SJSA1 (cell line): ENCODE results near the gene POR. TPM values are rescaled to one million over a fixed set of nuclear protein-coding genes. Genes with fewer than 3 reads are reported as not detected.

Experiments
- DNase-seq, 2 experiments: peaks; one replicate each; pipeline ENCODE4 v3.0.0-alpha.2; 2015 to 2020; ENCODE audit warnings: low spot score in 2 of 2, low read depth in 1 of 2
- H3K27ac ChIP-seq: fragments of 250-450 bp; sonication (Bioruptor Pico); 2 replicates; pipeline ENCODE4 v1.5.1; 2020; ENCODE audit warnings: mild to moderate bottlenecking, moderate library complexity
- H3K27me3 ChIP-seq: fragments of 250-450 bp; sonication (Bioruptor Pico); replicated peaks from 2 replicates; pipeline ENCODE4 v1.5.1; 2020; ENCODE audit warnings: mild to moderate bottlenecking, moderate library complexity
- H3K36me3 ChIP-seq: fragments of 250-450 bp; sonication (Bioruptor Pico); 2 replicates; pipeline ENCODE4 v1.5.1; 2020; ENCODE audit warnings: mild to moderate bottlenecking
- H3K4me1 ChIP-seq: fragments of 250-450 bp; sonication (Bioruptor Pico); replicated peaks from 2 replicates; pipeline ENCODE4 v1.6.1; 2021; ENCODE audit warnings: mild to moderate bottlenecking
- H3K4me3 ChIP-seq: fragments of 250-450 bp; sonication (Bioruptor Pico); 2 replicates; pipeline ENCODE4 v1.5.1; 2020; ENCODE audit warnings: mild to moderate bottlenecking
- H3K9me3 ChIP-seq: fragments of 250-450 bp; sonication (Bioruptor Pico); replicated peaks from 2 replicates; pipeline ENCODE4 v1.5.1; 2020; ENCODE audit warnings: mild to moderate bottlenecking
- total RNA-seq: library from RNA; depleted of rRNA; stranded (reverse); fragments of >200 nt; shearing (Covaris generic); gene quantifications from 2 replicates; pipeline ENCODE4 v1.2.3, GENCODE V29; 2014

The POR gene
- total RNA-seq, 1 experiment from 2014 or later: 115 TPM

DNA sequence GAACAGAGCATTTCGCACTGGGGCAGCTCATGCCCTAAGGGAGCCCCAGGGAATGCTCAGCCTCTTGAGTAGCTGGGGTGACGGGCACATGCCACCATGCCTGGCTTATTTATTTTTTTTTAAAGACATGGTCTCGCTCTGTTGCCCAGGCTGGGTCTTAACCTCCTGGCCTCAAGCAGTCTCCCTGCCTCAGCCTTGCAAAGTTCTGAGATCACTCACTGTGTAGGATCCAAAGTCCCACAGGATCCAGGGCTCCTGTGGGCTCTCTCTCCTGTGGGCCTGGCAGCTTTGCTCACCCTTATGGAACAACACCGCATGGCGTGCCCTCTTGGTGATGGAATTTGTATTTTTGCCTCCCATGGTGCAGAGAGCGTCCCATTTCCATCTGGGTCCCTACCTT, 45.4 kb downstream of the POR start:
- no peak for DNase-seq
- Histone ChIP-seq H3K27ac (no peak overlapping the region), H3K4me1 (peaks cover 11% of the 10 kb centered on the region), H3K36me3 (peaks cover 79% of the 10 kb centered on the region), H3K9me3 (no peaks in the 10 kb centered on the region), H3K4me3 (no peak overlapping the region), H3K27me3 (no peaks in the 10 kb centered on the region)

DNA sequence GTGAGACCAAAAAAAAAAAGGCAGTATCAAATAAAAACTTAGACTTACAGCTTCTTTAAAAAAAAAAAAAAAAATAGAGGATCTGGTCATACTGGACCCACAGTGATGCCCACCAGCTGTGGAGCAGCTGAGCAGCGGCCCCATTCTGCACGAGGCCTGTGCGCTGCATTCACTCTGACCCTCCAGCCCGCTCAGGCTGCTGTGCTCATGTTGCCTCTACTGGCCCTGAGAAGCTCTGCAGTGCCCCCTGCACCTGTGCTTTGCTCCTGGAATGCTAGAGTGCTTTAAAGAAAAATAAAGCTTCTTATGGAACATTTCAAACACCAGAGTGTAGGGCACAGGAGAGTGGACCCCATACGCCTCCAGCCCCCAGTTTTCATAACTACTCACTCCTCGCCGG, 46.3 kb downstream of the POR start:
- DNase-seq: no peak
- no peaks in the 10 kb centered on the region for H3K27me3 ChIP-seq
- no peaks in the 10 kb centered on the region for H3K9me3 ChIP-seq
- H3K4me1 ChIP-seq: peaks cover 3% of the 10 kb centered on the region
- H3K36me3 ChIP-seq: peaks cover 79% of the 10 kb centered on the region
- H3K4me3 ChIP-seq: no peak overlapping the region
- H3K27ac ChIP-seq: no peak overlapping the region

DNA sequence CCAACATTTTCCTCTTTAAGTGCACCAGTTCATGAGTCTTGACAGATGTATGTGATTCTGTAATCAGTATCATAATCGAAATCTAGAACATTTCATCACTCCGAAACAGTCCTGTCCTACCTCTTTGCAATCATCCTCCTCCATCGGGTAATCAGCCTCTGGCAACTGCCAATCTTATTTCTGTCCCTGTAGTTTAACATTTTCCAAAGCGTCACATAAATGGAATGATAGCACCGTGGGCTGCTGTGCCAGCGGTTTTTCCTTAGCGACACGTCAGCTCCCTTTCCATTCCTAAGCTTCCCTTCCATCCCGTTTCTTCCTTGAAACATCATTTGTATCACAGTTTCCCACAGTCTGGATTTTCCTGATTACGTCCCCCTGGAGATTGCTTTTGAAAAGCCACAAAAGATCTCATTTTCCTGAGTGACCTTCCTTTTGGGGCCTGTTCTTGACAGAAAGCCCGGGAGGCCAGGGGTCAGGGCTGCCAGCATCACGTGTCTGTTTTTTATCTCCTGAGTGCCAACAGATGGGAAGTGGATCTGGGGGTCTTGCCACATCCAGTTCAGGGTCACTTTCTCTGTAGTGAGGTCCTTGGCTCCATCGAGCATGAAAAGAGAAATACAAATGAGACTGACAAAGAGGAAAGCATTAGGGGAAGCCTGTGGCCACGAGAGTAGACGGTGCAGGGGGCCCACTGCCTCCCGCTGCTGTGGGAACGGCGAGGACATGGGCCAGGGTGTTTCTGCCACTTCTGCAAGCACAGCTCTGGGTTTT, 47.8 kb downstream of the POR start:
- peaks cover 74% of the 10 kb centered on the region for H3K36me3 ChIP-seq
- DNase-seq: no peak
- no peak overlapping the region for H3K4me3 ChIP-seq
- no peaks in the 10 kb centered on the region for H3K27me3 ChIP-seq
- H3K27ac ChIP-seq: no peak overlapping the region
- H3K9me3 ChIP-seq: no peaks in the 10 kb centered on the region
- H3K4me1 ChIP-seq: no peaks in the 10 kb centered on the region

DNA sequence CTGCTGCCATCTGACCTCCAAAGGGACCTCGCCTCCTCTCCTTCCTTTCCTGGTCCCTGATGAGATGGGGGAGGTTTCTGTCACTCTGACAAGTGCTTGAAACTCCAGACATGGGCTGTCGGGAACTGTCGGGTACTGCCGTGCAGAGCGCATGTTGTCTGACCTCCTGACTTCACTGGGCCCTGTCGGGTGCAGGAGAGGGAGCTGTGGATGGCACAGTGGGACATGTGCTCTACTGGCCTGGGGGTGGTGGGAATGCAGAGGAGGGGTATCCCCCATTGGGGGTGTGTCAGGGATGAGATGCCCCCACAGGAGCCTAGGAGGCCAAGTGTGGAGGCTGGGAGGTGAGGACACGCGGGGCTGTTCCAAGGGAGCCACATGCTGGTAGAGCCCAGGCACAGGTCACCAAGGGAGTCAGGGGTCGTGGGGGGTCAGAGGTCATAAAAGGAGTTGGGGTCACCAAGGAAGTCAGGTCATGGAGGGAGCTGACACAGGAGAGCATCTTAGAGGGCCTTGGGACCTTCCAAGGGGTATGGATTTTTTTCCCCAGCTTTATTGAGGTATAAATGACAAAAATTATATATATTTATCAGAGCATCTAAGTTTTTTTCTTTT, 48.5 kb downstream of the POR start:
- peaks cover 4% of the 10 kb centered on the region for H3K4me1 ChIP-seq
- peaks cover 74% of the 10 kb centered on the region for H3K36me3 ChIP-seq
- no peak overlapping the region for H3K4me3 ChIP-seq
- H3K27ac ChIP-seq: no peak overlapping the region
- no peak for DNase-seq
- no peaks in the 10 kb centered on the region for H3K27me3 ChIP-seq
- H3K9me3 ChIP-seq: no peaks in the 10 kb centered on the region

DNA sequence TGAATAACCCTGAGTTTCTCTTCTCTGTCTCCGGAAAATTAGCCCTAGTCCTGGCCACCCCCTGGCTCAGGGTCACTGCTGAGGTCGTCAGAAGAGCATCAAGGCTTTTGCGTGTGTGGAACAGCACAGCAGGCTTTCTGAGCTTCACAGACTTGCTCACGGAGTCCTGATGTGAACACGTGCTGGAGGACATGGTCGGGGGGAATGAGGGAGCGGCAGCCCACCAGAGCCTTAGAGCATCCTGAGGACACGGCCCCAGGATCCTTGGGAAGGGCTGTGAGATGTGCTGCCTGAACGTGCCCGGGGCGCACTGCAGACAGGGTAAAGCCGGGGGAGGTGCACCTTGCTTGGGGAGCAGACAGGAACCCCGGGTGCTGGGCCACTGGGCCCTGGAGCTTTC, 50.7 kb downstream of the POR start:
- Histone ChIP-seq H3K27ac (no peak overlapping the region), H3K4me1 (peaks cover 25% of the 10 kb centered on the region)

DNA sequence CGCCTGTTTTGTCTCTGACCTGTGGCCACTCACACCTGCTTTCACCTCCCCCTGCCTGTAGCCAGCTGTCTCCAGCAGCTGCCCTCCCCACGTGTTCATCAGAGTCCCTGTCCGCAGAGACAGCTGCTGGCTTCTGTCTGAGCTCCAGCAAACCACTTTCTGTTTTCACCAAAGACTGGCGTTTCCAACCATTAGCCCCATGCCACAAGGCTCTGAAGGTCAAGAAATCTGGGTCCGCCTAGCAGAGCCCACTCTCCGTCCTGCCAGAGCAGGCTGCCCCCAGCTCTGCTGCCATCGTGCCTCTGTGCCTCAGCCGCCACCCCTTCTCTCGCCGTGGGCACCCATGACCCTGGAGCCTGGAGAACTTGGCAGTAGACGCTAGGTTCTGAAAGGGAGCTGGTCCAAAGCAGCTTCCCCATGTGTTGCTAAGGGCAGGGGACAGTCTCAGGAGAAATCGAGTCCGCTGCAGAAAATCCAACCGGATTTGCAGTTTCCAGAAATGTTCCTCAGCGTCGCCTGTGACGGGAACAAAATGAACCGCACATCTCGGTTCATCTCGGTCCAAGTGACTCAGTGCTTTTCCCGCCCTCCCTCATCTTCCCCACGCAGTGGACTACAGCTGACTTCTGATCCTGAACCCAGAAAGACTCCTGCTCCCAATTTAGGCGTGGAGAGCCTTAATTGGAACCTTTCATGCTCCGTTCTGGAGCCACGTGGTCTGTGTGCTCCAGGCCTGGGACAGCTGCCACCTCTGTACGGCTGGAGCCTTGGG, 51.4 kb downstream of the POR start:
- no peaks in the 10 kb centered on the region for H3K9me3 ChIP-seq
- DNase-seq: no peak
- H3K4me1 ChIP-seq: peaks cover 25% of the 10 kb centered on the region
- H3K27ac ChIP-seq: no peak overlapping the region
- H3K4me3 ChIP-seq: no peak overlapping the region
- H3K36me3 ChIP-seq: peaks cover 66% of the 10 kb centered on the region
- H3K27me3 ChIP-seq: no peaks in the 10 kb centered on the region

More for the DNA sequence above, 50.7 kb downstream of the POR start:
- Histone ChIP-seq H3K9me3 (no peaks in the 10 kb centered on the region), H3K27me3 (no peaks in the 10 kb centered on the region), H3K36me3 (peaks cover 66% of the 10 kb centered on the region), H3K4me3 (no peak overlapping the region)
- DNase-seq: no peak

DNA sequence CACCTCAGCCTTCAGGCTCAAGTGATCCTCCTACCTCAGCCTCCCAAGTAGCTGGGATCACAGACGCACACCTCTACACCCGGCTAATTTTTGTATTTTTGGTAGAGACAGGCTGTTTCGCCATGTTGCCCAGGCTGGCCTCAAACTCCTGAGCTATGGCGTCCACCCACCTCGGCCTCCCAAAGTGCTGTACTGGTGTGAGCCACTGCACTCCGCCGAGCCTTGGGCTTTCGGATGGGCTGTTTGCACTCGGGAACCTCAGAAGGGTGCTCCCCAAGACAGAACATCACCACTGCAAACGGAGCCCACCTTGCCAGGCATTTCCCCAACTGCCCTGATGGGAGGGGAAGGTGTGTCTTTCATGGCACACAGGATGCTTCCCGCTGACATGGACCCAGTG, 52.1 kb downstream of the POR start:
- peaks cover 66% of the 10 kb centered on the region for H3K36me3 ChIP-seq
- no peaks in the 10 kb centered on the region for H3K9me3 ChIP-seq
- H3K4me3 ChIP-seq: no peak overlapping the region
- no peak for DNase-seq
- no peaks in the 10 kb centered on the region for H3K27me3 ChIP-seq
- H3K4me1 ChIP-seq: peaks cover 25% of the 10 kb centered on the region
- H3K27ac ChIP-seq: no peak overlapping the region

DNA sequence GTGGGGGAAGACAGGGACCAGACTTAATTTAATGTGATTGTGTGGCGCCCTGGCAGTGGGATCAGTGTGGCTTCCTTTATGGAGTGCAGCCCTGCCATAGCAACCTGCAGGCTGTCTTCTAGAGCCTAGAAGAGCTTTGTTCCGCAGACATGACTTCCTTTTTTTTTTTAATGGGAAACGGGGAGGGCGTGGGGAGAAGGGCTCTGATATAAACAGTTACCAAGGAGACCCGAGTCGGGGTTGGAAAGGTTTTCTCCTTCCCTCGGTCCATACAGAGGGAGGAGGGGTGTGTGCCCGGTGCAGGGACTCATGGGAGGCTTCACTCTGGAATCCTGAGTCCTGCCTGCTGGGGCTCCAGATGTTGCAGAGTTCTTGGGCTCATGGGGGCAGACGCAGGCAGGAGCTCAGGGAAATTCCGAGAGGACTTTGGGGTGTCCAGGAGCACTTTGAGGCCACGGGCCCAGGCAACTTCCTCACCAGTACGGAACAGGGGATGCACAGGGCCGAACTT, 52.6 kb downstream of the POR start:
- no peak for DNase-seq
- Histone ChIP-seq H3K27ac (no peak overlapping the region), H3K4me3 (no peak overlapping the region), H3K4me1 (peaks cover 25% of the 10 kb centered on the region), H3K27me3 (no peaks in the 10 kb centered on the region), H3K36me3 (peaks cover 70% of the 10 kb centered on the region), H3K9me3 (no peaks in the 10 kb centered on the region)

DNA sequence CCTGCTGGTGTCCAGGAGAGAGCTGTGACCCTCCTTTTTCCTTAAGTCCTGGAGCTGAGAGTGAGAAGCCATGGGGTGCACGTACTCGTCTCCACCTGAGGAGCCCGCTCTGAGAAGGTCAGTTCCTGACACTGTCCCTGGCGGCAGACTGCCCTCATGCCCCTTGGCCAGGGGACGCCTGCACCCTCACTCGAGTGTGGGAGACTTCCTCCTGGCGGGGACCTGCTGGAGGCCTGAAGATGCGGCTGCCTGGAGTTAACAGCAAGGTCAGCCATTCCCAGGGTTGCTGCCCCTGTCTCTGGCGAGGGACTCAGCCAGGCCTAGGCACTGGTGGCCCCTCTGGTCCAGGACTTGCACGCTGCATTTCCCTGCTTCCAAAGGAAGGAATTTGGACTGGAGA, 53.1 kb downstream of the POR start:
- H3K4me1 ChIP-seq: peaks cover 25% of the 10 kb centered on the region

DNA sequence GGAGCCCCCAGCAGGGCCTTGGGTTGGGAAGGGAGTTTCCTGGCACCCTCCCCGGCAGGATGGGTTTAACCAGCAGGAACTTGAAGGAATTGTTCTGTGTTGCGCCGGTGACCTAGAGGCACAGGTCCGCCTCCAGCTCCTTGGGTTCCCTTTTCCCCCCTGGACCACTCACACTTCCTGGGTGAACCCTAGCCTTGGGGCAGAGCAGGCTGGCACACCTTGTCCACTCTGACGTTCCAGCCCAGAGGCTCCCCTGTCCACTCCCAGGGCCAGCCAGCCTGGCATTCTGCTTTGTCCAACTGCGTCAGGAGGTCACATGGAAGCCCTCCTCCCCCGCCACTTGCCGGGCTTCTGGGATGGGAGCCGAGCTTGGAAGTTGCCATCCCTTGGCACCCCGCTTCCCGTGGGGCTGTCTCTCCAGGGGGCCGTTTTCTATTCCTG, 53.6 kb downstream of the POR start:
- peaks cover 67% of the 10 kb centered on the region for H3K36me3 ChIP-seq
- peaks cover 25% of the 10 kb centered on the region for H3K4me1 ChIP-seq
- no peak overlapping the region; the same call in 1 of the 2 replicates for H3K27ac ChIP-seq
- no peak overlapping the region for H3K4me3 ChIP-seq
- H3K9me3 ChIP-seq: no peaks in the 10 kb centered on the region
- H3K27me3 ChIP-seq: no peaks in the 10 kb centered on the region
- DNase-seq: no peak

More for the DNA sequence above, 53.1 kb downstream of the POR start:
- Histone ChIP-seq H3K4me3 (no peak overlapping the region), H3K27me3 (no peaks in the 10 kb centered on the region), H3K36me3 (peaks cover 70% of the 10 kb centered on the region), H3K27ac (no peak overlapping the region), H3K9me3 (no peaks in the 10 kb centered on the region)
- DNase-seq: no peak

DNA sequence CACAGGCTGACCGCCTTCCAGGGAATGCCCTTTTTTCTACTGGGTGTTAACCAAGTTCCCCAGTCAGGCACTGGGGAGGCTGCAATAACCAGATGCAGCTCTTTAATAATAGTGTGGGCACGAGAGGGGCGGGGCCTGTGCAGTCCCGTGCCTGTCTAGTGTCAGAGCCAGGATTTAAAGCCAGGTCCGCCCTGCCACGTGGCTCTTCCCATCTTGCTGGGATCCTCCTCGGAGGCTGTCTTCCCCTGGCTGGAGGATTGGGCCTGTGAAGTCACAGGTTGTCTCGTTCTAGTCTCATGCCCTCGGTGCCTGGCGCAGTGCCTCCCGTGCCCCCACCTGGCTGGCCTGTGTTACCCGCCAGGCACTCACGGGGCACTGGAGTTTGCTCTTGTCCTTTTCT, 54.2 kb downstream of the POR start:
- peak overlapping the region; percentile 74 for H3K27ac ChIP-seq

DNA sequence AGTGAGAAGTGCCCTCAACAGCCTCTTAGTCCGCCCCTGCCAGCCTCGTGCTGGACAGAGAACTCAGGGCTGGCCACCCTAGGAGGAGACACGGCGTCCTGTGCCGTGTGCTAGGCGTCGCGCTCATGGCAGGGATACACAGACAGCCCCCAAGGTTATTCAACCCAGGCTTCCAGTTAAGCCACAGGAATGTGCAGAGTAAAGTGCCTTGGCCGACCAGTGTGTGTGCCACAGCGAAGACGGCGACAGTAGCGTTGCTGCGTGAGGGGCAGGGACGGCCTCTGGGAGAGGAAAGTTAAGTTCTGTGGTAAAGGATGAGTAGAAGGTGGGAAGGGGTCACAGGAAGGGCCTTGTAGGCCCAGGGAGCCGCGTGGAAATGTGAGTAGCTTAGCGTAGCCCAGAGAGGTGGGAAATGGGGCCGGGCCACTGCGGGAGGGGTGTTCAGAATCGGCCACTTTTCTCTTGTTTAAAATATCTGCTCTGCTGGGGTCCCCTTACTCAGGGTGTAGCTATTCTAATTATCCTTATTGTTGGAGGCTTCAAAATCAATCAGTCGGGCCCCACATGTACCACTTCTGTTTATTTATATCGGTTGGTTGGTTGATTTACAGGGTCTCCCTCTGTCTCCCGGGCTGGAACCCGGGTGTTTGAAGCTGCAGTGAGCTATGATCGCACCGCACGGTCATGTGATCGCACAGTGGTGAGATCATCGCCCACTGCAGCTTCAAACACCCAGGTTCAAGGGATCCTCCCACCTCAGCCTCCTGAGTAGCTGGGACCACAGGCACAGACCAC, 54.9 kb downstream of the POR start:
- Histone ChIP-seq H3K27me3 (no peaks in the 10 kb centered on the region), H3K27ac (peak overlapping the region; percentile 74), H3K4me1 (peaks cover 25% of the 10 kb centered on the region), H3K36me3 (peaks cover 66% of the 10 kb centered on the region), H3K9me3 (no peaks in the 10 kb centered on the region), H3K4me3 (no peak overlapping the region)
- peak; percentile 84 to 87 for DNase-seq

More for the DNA sequence above, 54.2 kb downstream of the POR start:
- Histone ChIP-seq H3K36me3 (peaks cover 69% of the 10 kb centered on the region), H3K27me3 (no peaks in the 10 kb centered on the region), H3K4me1 (peaks cover 25% of the 10 kb centered on the region), H3K9me3 (no peaks in the 10 kb centered on the region), H3K4me3 (no peak overlapping the region)
- no peak for DNase-seq

DNA sequence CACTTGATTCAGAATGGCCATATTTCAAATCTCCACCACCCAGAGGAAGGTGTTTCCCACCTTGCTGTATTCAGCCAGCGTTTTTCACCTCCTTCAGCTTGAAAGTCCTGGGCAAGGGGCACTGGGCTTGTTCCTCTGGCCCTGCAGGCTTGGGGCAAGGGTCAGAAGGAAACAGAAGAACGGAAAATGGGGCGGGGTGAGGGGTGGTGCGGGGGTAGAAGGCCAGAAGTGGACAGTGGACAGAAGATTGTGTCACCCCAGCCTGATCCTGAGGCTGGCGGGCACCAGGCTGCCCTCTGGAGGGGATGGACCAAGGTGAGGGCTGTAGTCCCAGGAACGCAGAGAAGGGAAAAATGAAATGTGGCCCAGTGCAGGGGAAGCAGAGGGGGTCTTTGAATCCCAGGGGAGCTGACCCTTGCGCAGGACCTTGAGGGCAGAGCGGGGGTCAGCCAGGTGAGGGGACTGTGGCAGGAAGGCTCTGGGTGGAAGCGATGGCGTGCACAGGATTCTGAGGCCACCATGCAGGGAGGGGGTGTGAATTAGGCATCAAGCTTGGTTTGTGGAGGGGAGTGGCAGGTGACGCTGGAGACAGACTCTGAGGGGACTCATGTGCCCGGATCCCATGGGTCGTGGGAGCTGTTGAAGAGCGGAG, 56.5 kb downstream of the POR start:
- DNase-seq: no peak
- no peak overlapping the region for H3K4me3 ChIP-seq
- peaks cover 58% of the 10 kb centered on the region for H3K36me3 ChIP-seq
- no peaks in the 10 kb centered on the region for H3K27me3 ChIP-seq
- H3K27ac ChIP-seq: no peak overlapping the region
- peaks cover 25% of the 10 kb centered on the region for H3K4me1 ChIP-seq
- H3K9me3 ChIP-seq: no peaks in the 10 kb centered on the region
